IMR-90 (cell line): ENCODE measurements around the gene SYTL3. TPM values are rescaled to one million over a fixed set of nuclear protein-coding genes. Genes with fewer than 3 reads are reported as not detected.

Experiments used
- ATAC-seq: fragments of 200-7000 bp; cut with Tn5 transposase; 2 replicates; pipeline ENCODE4 v1.9.1; 2020; ENCODE audit warnings: low read depth, mild to moderate bottlenecking, moderate library complexity
- BruUV-seq: library from RNA; stranded (reverse); fragments of 400-500 nt; replicated peaks from 2 replicates; lab custom pipeline; 2021; lab: Mats Ljungman, UMichigan
- CTCF ChIA-PET: fragments of 300-600 bp; formaldehyde crosslinking; extraction: SDS; loops from one replicate; lab custom pipeline; 2021; ENCODE audit warnings: antibody characterized with exemption; lab: Yijun Ruan, JAX
- POLR2A ChIA-PET: fragments of 300-600 bp; sonication (Branson Sonifier 250); formaldehyde crosslinking; loops from one replicate; lab custom pipeline; 2022; ENCODE audit warnings: antibody characterized with exemption; ENCODE audit not compliant: unreplicated experiment; lab: Charles Lee
- DNase-seq: peaks from one replicate; pipeline ENCODE4 v3.0.0; 2013
- H2AFZ ChIP-seq: replicated peaks from 2 replicates; pipeline ENCODE3; 2013; ENCODE audit warnings: low read length, mild to moderate bottlenecking; ENCODE audit not compliant: poor library complexity
- H2AK5ac ChIP-seq: 2 replicates; pipeline ENCODE4 v1.6.1; 2013; ENCODE audit warnings: low read depth, low read length, inconsistent platforms
- H2AK9ac ChIP-seq: replicated peaks from 2 replicates; pipeline ENCODE3; 2013; ENCODE audit warnings: mild to moderate bottlenecking, low read depth, low read length, moderate library complexity; ENCODE audit not compliant: poor library complexity
- H2BK120ac ChIP-seq: 2 replicates; pipeline ENCODE4 v1.6.1; 2013; ENCODE audit warnings: low read depth, low read length, inconsistent platforms
- H2BK15ac ChIP-seq: 3 replicates; pipeline ENCODE4 v1.6.1; 2013; ENCODE audit warnings: low read depth, low read length, inconsistent platforms
- H2BK20ac ChIP-seq: 2 replicates; pipeline ENCODE4 v1.6.1; 2013; ENCODE audit warnings: low read depth, mild to moderate bottlenecking, inconsistent platforms, low read length, moderate library complexity
- H2BK5ac ChIP-seq: 2 replicates; pipeline ENCODE4 v1.6.1; 2013; ENCODE audit warnings: mild to moderate bottlenecking, low read depth, low read length, inconsistent platforms; ENCODE audit not compliant: poor library complexity, severe bottlenecking
- H3K14ac ChIP-seq: replicated peaks from 2 replicates; pipeline ENCODE4 v1.6.1; 2013; ENCODE audit warnings: low read depth, low read length, inconsistent platforms
- H3K18ac ChIP-seq: 2 replicates; pipeline ENCODE4 v1.6.1; 2013; ENCODE audit warnings: low read depth, low read length, control low read depth
- H3K23ac ChIP-seq: 2 replicates; pipeline ENCODE4 v1.6.1; 2013; ENCODE audit warnings: low read depth, low read length, inconsistent platforms
- H3K27ac ChIP-seq: 2 replicates; pipeline ENCODE4 v1.5.1; 2013; ENCODE audit warnings: mild to moderate bottlenecking, control low read depth, low read length; ENCODE audit not compliant: insufficient read depth
- H3K27me3 ChIP-seq: 2 replicates; pipeline ENCODE4 v1.6.1; 2013; ENCODE audit warnings: low read length; ENCODE audit not compliant: control insufficient read depth, insufficient read depth
- H3K36me3 ChIP-seq: 2 replicates; pipeline ENCODE4 v1.6.1; 2013; ENCODE audit warnings: low read length, mixed read lengths; ENCODE audit not compliant: control insufficient read depth, insufficient read depth
- H3K4ac ChIP-seq: 2 replicates; pipeline ENCODE4 v1.6.1; 2013; ENCODE audit warnings: low read depth, low read length, inconsistent platforms
- H3K4me1 ChIP-seq: 2 replicates; pipeline ENCODE4 v1.6.1; 2013; ENCODE audit warnings: low read length, mixed read lengths; ENCODE audit not compliant: control insufficient read depth, insufficient read depth
- H3K4me2 ChIP-seq: 2 replicates; pipeline ENCODE4 v1.6.1; 2013; ENCODE audit warnings: low read depth, mild to moderate bottlenecking, control low read depth, low read length, moderate library complexity
- H3K4me3 ChIP-seq: 2 replicates; pipeline ENCODE4 v1.5.1; 2013; ENCODE audit warnings: low read depth, mild to moderate bottlenecking, control low read depth, low read length, moderate library complexity; ENCODE audit not compliant: insufficient read depth
- H3K56ac ChIP-seq: 2 replicates; pipeline ENCODE4 v1.6.1; 2013; ENCODE audit warnings: low read length, inconsistent platforms; ENCODE audit not compliant: insufficient read depth; ENCODE audit errors: extremely low read depth
- H3K79me1 ChIP-seq, 2 experiments: 2 replicates each; pipeline ENCODE4 v1.6.1; 2013; ENCODE audit warnings: low read length in 2 of 2, inconsistent platforms in 1 of 2, low read depth in 1 of 2
- H3K9ac ChIP-seq: 2 replicates; pipeline ENCODE4 v1.6.1; 2013; ENCODE audit warnings: low read depth, low read length, control low read depth
- H3K9me1 ChIP-seq: 2 replicates; pipeline ENCODE4 v1.6.1; 2013; ENCODE audit warnings: low read length, inconsistent platforms; ENCODE audit not compliant: insufficient read depth
- H3K9me3 ChIP-seq: 2 replicates; pipeline ENCODE4 v1.6.1; 2013; ENCODE audit warnings: low read length; ENCODE audit not compliant: control insufficient read depth, insufficient read depth
- H4K20me1 ChIP-seq: 2 replicates; pipeline ENCODE4 v1.6.1; 2013; ENCODE audit warnings: low read length, inconsistent platforms; ENCODE audit not compliant: insufficient read depth
- H4K5ac ChIP-seq: 2 replicates; pipeline ENCODE4 v1.6.1; 2013; ENCODE audit warnings: mild to moderate bottlenecking, low read depth, low read length, control low read depth
- H4K8ac ChIP-seq, 2 experiments: 2 replicates each; pipeline ENCODE4 v1.6.1; 2013; ENCODE audit warnings: low read depth in 2 of 2, low read length in 2 of 2, control low read depth in 1 of 2, inconsistent platforms in 1 of 2
- H4K91ac ChIP-seq: 2 replicates; pipeline ENCODE4 v1.6.1; 2013; ENCODE audit warnings: low read depth, low read length, inconsistent platforms; ENCODE audit not compliant: insufficient read depth
- MAFK ChIP-seq: IDR thresholded peaks from 2 replicates; pipeline ENCODE4 v1.6.1; 2012; ENCODE audit warnings: low read depth, low read length, improper control_type of control experiment
- MXI1 ChIP-seq: IDR thresholded peaks from 2 replicates; pipeline ENCODE4 v1.6.1; 2012; ENCODE audit warnings: low read depth, mild to moderate bottlenecking, low read length, moderate library complexity, borderline replicate concordance
- NFE2L2 ChIP-seq: fragments of 150-350 bp; IDR thresholded peaks from 2 replicates; pipeline ENCODE4 v1.6.1; 2016; ENCODE audit warnings: low read depth, mild to moderate bottlenecking, low read length
- WGBS, 2 experiments: methylation state at CpG; one replicate each; pipeline versions ENCODE4 v1.1.5 to v1.1.7; 2013; ENCODE audit warnings: missing lambda C conversion rate in 2 of 2; ENCODE audit not compliant: insufficient read length in 1 of 2; ENCODE audit errors: extremely low coverage in 2 of 2; 5-methylcytosine and 5-hydroxymethylcytosine counted together
- dilution Hi-C: fragments of 300-500 bp; cut with HindIII; formaldehyde crosslinking; loops from one replicate; pipeline ENCODE4 v1.14.3; 2018; ENCODE audit warnings: low sequenced_read_pairs; ENCODE audit not compliant: unreplicated experiment
- in situ Hi-C: fragments of 300-500 bp; cut with MboI; formaldehyde crosslinking; loops from 3 replicates; pipeline ENCODE4 v1.14.3; 2019; ENCODE audit warnings: low sequenced_read_pairs, inconsistent platforms, mixed read lengths
- intact Hi-C: fragments of 100-400 bp; cut with micrococcal nuclease; formaldehyde crosslinking; loops from 2 replicates; pipeline ENCODE4 v1.10.0; 2022
- polyA plus RNA-seq, 3 experiments: library from polyadenylated mRNA; depleted of rRNA; stranded (reverse); fragments of >200 nt; gene quantifications; 2 replicates each; pipeline ENCODE4 v1.2.3, GENCODE V29; 2012; ENCODE audit warnings: low replicate concordance in 1 of 3
- total RNA-seq: library from RNA; depleted of rRNA; stranded (reverse); fragments of >200 nt; gene quantifications from 2 replicates; pipeline ENCODE4 v1.2.3, GENCODE V29; 2012
- TF ChIP-seq, protein P1 (sequence below): conservative IDR thresholded peaks from 2 replicates; pipeline ENCODE4 v1.5.1; 2012; ENCODE audit warnings: mild to moderate bottlenecking, low read depth, low read length, improper control_type of control experiment
- TF ChIP-seq, protein P2 (sequence below): fragments of 150-350 bp; IDR thresholded peaks from 2 replicates; pipeline ENCODE4 v1.6.1; 2016; ENCODE audit warnings: low read depth, mild to moderate bottlenecking, low read length, moderate library complexity, borderline replicate concordance
- TF ChIP-seq, protein P3 (sequence below): fragments of 150-350 bp; IDR thresholded peaks from 2 replicates; pipeline ENCODE4 v1.6.1; 2017; ENCODE audit warnings: mild to moderate bottlenecking, antibody characterized with exemption, low read length, low read depth

The SYTL3 gene
- total and polyA plus RNA-seq, 2 of the 4 experiments (the other 2 are of a cell fraction) = 2.9 to 4.3 TPM

DNA sequence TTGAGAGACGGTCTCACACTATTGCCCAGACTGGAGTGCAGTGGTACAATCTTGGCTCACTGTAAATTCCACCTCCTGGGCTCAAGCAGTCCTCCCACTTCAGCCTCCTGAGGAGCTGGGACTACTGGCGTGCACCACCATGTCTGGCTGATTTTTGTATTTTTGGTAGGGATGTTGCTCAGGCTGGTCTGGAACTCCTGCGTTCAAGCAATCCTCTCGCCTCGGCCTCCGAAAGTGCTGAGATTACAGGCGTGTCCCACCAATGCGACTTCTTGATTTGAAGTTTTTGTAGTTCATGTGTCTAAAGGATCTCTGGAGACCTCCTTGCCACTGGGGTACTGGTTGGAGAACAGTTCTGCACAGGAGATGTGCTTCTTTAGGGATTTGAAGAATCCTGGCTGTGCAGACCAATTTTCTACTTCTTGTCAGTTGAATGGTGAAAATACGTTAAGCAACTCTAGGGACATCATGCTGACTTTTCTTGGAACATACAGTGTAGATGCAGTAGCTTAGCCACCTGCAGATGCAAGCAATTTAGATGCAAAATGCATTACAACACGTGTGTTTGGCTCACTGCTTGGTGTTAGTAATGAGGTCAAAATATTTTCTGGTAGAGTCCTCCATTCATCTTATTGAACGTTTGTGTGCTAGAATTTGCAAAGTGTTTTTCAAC is 28.2 kb downstream of the SYTL3 start:
- Histone ChIP-seq H2BK20ac (no peak overlapping the region), H2BK15ac (no peak overlapping the region), H3K23ac (no peak overlapping the region), H3K27me3 (no peaks in the 10 kb centered on the region), H4K20me1 (no peaks in the 10 kb centered on the region), H4K8ac (no peak overlapping the region), H3K79me1 (no peaks in the 10 kb centered on the region), H3K27ac (no peak overlapping the region), H3K9ac (no peak overlapping the region), H3K36me3 (no peaks in the 10 kb centered on the region), H3K14ac (no peak overlapping the region), H3K9me1 (no peaks in the 10 kb centered on the region), H2AFZ (no peak overlapping the region), H3K4ac (no peak overlapping the region), H3K9me3 (no peaks in the 10 kb centered on the region), H2AK9ac (no peak overlapping the region), H3K4me3 (no peak overlapping the region), H3K56ac (no peak overlapping the region), H3K4me1 (no peaks in the 10 kb centered on the region), H4K5ac (no peak overlapping the region), H3K4me2 (no peak overlapping the region), H2BK5ac (no peak overlapping the region), H4K91ac (no peak overlapping the region), H3K18ac (no peak overlapping the region), H2AK5ac (no peak overlapping the region), H2BK120ac (no peak overlapping the region)
- TF ChIP-seq NFE2L2 (no peak), MAFK (no peak), MXI1 (no peak)
- TF ChIP-seq, protein P1, sequence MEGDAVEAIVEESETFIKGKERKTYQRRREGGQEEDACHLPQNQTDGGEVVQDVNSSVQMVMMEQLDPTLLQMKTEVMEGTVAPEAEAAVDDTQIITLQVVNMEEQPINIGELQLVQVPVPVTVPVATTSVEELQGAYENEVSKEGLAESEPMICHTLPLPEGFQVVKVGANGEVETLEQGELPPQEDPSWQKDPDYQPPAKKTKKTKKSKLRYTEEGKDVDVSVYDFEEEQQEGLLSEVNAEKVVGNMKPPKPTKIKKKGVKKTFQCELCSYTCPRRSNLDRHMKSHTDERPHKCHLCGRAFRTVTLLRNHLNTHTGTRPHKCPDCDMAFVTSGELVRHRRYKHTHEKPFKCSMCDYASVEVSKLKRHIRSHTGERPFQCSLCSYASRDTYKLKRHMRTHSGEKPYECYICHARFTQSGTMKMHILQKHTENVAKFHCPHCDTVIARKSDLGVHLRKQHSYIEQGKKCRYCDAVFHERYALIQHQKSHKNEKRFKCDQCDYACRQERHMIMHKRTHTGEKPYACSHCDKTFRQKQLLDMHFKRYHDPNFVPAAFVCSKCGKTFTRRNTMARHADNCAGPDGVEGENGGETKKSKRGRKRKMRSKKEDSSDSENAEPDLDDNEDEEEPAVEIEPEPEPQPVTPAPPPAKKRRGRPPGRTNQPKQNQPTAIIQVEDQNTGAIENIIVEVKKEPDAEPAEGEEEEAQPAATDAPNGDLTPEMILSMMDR = no peak
- TF ChIP-seq, protein P2, sequence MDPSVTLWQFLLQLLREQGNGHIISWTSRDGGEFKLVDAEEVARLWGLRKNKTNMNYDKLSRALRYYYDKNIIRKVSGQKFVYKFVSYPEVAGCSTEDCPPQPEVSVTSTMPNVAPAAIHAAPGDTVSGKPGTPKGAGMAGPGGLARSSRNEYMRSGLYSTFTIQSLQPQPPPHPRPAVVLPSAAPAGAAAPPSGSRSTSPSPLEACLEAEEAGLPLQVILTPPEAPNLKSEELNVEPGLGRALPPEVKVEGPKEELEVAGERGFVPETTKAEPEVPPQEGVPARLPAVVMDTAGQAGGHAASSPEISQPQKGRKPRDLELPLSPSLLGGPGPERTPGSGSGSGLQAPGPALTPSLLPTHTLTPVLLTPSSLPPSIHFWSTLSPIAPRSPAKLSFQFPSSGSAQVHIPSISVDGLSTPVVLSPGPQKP = no peak
- TF ChIP-seq, protein P3, sequence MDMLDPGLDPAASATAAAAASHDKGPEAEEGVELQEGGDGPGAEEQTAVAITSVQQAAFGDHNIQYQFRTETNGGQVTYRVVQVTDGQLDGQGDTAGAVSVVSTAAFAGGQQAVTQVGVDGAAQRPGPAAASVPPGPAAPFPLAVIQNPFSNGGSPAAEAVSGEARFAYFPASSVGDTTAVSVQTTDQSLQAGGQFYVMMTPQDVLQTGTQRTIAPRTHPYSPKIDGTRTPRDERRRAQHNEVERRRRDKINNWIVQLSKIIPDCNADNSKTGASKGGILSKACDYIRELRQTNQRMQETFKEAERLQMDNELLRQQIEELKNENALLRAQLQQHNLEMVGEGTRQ = no peak
- CTCF ChIA-PET = no interaction called here
- intact Hi-C loops = no loop called here
- DNase-seq (no peak), ATAC-seq (no peak)
- no TSS peak for BruUV-seq
- in situ Hi-C loops = no loop called here
- dilution Hi-C loops = no loop called here
- WGBS, 2 experiments = no CpG with 5 or more reads among the region's 11 CpGs
- POLR2A ChIA-PET = no interaction called here
